ENCODE data around the gene ANAPC7.
"Not testable (repeated sequence)": the region's sequence is repeated elsewhere in the genome, so short reads cannot be mapped to it uniquely, and the experiment has no call there.

The ANAPC7 gene

DNA sequence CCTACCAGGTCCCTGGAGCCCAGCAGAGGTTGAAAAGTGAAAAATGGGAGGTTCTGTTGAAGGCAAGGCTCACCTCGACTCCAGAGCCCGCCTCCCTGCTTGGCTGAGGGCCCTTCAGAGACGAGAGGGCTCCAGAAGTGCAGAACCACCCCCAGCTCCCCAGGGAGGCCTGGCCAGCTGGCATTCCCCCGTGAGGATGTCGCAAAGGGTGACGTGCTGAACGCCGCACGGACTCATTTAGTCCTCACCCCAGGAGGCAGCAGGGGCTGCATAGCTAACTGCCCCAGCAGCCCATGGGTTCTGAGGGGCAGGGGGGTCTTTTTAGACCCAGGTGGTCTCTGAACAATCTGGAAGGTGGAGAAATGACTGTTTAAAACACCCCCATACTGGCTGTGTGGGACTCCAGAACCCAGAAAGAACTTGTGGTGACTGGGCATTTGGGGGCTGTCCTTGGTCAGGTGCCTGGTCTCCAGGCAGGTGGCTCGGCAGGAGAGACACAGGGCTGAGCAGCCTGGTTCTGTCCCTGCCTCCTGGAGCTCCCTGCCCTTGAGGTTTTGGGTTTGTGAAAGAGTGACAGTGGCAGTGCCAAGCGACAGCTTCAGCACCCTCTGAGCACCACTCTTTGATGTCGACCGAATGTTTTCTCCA lies 32.0 kb downstream of the ANAPC7 start:
- TF ChIP-seq, protein P1, sequence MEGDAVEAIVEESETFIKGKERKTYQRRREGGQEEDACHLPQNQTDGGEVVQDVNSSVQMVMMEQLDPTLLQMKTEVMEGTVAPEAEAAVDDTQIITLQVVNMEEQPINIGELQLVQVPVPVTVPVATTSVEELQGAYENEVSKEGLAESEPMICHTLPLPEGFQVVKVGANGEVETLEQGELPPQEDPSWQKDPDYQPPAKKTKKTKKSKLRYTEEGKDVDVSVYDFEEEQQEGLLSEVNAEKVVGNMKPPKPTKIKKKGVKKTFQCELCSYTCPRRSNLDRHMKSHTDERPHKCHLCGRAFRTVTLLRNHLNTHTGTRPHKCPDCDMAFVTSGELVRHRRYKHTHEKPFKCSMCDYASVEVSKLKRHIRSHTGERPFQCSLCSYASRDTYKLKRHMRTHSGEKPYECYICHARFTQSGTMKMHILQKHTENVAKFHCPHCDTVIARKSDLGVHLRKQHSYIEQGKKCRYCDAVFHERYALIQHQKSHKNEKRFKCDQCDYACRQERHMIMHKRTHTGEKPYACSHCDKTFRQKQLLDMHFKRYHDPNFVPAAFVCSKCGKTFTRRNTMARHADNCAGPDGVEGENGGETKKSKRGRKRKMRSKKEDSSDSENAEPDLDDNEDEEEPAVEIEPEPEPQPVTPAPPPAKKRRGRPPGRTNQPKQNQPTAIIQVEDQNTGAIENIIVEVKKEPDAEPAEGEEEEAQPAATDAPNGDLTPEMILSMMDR (conservative IDR thresholded peaks at IDR 0.05), result no peak
- TF ChIP-seq ZFX (IDR thresholded peaks at IDR 0.05), result no peak
- H3K27ac ChIP-seq, result no peak overlapping the region

DNA sequence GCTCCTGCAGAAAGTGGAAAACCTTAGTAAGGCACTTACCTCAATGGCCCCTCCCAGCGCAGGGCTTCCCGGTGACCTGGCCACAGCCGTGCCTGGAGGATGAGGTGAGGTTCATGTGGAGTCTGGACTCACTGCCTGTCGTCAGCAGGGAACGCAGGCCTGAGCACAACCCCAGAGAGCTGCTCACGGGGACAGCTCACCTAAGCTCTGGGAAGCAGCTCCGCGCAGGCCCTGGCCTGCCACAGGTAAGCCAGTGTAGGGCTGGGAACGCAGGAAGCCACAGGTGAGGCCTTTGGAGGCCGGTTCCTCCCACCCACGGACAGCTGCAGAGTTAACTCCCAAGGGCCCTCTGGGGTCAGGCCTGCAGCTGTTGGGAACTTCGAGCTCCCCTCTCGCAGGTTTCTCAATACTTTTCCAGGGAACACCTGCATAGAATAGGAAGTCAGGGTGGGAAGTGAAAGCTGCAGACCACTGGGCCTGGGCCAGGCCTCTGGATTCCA lies 32.7 kb downstream of the ANAPC7 start:
- no peak for TF ChIP-seq ZFX (IDR thresholded peaks at IDR 0.05)
- TF ChIP-seq, protein P1 (conservative IDR thresholded peaks at IDR 0.05), result no peak
- H3K27ac ChIP-seq, result no peak overlapping the region

DNA sequence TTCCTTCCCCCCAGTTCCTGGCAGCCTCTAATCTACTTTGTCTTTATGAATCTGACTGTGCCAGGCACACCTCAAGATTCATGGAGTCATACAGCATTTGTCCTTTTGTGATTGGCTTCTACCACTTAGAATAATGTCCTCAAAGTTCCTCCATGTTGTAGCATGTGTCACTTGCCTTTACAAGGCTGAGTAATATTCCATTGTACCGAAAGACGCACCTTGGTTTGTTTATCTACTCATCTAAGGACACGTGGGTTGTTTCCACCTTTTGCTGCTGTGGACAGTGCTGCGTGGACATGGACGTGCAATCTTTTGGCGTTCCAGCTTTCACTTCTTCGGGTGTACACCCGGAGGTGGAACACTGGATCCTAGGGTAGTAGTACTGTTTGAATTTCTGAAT lies 33.5 kb downstream of the ANAPC7 start:
- H3K27ac ChIP-seq, result no peak overlapping the region
- no peak for TF ChIP-seq ZFX (IDR thresholded peaks at IDR 0.05)

DNA sequence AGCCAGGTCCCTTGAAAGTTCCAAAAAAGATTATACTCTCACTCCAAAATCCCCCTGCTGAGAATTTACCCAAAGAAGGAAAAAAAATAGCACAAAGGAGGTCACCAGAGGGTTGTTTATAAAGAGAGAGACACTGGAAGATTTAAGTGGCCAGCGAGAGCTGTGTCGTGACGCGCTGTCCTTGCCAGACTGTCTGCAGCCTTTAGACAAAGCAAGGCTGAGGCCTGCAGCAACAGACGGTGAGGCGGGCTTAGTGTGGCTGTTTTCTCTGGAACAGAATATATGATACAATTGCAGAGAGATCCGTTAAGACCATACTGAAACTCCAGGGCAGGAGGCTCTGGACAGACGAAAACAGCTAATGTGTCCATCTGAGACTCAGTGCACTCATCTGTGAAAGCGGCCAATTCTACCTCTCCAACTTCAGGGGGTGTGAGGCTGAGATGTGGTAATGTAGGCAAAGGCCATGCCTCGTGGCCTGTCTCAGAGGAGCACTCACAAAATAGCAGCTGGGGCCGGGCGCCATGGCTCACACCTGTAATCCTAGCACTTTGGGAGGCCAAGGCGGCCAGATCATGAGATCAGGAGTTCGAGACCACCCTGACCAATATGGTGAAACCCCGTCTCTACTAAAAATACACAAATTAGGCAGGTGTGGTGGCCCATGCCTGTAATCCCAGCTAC lies 36.2 kb downstream of the ANAPC7 start:
- TF ChIP-seq ZFX (IDR thresholded peaks at IDR 0.05), result no peak
- TF ChIP-seq, protein P1 (conservative IDR thresholded peaks at IDR 0.05), result no peak
- H3K27ac ChIP-seq, result no peak overlapping the region

DNA sequence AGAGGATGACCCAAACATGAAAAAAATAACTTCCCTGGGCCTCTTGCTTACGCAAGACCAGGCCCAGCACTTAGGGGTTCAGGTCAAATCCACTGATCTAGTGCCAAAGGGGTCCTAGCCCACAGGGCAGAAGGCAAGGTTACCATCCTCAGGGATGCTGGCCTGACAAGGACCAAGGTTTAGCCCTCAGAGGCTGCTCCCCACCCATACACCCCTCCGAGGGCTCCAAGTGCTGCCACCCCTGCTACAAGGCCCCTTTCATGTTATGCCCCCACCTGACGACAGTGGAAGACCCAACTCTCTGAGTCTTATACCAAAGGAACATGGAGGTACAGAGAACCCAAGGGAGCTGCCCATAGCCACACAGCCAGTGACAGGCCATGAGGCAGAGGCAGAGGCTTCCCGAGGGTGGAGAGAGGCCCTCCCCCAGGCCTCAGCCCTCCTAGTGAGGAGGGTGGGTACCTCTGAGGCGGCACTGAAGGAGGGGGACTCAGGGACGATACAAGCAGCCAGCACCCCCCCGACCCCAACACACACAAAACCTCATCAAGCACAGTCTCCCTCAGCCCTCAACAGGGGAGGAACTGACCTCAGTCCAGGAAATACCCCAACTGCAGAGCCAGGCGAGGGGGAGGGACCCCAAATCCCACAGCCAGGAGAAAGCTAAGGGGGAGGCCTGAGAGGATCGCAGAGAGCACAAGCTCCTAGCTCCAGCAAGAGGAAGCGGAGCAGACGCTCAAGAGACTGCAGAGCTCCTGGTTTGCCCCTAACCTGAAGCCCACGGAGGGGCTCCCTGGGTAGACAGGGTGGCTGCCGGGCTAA lies 37.0 kb downstream of the ANAPC7 start:
- TF ChIP-seq, protein P1 (conservative IDR thresholded peaks at IDR 0.05), result no peak
- no peak for TF ChIP-seq ZFX (IDR thresholded peaks at IDR 0.05)
- no peak overlapping the region for H3K27ac ChIP-seq

DNA sequence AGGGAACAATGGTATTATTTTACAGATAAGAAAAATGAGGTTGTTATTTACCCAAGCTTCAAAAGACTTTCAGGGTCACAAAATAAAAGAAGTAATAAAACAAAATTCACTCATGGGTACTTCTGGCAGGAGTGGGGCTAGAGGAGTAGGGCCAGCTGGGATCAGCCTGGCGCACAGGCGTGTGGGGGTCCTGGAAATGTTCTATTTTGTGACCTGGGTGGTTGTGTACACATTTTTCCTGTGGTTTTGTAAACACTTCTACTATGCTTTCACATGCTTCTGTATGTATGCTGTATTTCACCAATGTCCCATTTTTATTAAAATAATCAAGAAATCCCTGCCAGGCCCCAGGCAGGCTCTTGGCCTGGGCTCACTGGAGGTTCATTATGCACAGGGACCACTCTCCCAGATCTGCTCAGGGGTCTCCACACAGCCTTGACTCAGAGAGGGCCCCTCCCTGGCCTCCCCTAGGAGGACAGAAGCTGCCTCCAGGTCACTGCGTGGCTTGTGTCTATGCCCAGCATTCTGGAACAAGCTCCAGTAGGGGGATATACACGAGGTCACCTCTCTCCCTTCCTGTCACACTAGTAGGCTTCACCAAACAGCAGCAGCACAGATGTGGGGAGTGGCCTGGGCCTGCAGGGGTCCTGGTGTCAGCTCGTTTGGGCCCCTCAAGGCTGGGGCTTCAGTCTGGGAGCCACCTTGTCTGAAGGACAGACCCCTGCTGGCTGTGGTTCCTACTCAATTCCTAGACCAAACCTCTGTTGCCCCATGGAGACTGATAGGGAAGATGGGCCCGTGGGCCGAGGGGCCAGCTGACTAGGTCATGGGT lies 37.8 kb downstream of the ANAPC7 start:
- H3K27ac ChIP-seq, result no peak overlapping the region
- TF ChIP-seq, protein P1 (conservative IDR thresholded peaks at IDR 0.05), result no peak
- no peak for TF ChIP-seq ZFX (IDR thresholded peaks at IDR 0.05)

DNA sequence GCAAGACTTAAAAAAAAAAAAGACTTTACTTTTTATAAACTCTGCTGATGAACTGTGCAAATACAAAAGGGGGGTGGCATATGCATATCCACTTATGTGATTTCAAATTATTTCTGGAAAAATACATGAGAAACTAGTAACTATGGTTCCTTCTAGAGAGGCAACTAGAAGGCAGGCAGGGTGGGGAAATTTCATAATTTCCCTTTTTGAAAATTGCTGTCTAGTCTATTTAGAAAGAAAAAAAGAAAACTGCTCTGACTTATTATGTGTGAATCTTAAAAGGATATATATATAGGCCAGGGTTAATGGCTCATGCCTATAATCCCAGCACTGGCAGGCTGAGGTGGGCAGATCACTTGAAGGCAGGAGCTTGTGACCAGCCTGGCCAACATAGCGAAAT lies 42.3 kb downstream of the ANAPC7 start:
- no peak overlapping the region for H3K27ac ChIP-seq
- TF ChIP-seq ZFX (IDR thresholded peaks at IDR 0.05), result no peak
- TF ChIP-seq, protein P1 (conservative IDR thresholded peaks at IDR 0.05), result no peak

DNA sequence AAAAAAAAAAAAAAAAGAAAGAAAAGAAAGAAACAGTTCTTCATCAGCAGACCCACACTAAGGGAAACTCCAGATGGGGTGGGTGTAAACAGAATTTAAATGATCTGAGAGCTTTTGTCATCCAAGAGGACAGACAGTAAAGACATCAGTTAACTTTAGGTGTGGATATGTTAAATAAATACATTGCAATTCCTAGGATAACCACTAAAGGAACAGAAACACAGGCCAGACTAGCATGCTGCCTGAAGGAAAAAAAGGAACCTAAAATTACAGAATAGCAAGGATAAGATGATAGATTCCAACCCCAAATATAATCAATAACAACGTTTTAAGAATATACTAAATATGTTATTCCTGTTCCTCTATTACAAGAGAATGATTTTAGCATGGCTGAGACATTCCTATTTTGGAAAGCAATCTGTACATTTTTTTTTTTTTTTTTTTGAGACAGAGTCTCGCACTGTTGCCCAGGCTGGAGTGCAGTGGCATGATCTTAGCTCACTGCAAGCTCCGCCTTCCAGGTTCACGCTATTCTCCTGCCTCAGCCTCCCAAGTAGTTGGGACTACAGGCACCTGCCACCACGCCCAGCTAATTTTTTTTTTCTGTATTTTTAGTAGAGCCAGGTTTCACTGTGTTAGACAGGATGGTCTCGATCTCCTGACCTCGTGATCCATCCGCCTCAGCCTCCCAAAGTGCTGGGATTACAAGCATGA lies 45.0 kb downstream of the ANAPC7 start:
- not testable (repeated sequence) for H3K27ac ChIP-seq
